GM18520 (cell line): ENCODE results near the gene TFRC.
"Not testable (repeated sequence)": the region's sequence is repeated elsewhere in the genome, so short reads cannot be mapped to it uniquely, and the experiment has no call there.

Source experiments
- ATAC-seq: cut with Tn5 transposase; IDR thresholded peaks from one replicate; pipeline ENCODE4 v1.9.1; 2021; ENCODE audit not compliant: unreplicated experiment

TFRC gene

DNA sequence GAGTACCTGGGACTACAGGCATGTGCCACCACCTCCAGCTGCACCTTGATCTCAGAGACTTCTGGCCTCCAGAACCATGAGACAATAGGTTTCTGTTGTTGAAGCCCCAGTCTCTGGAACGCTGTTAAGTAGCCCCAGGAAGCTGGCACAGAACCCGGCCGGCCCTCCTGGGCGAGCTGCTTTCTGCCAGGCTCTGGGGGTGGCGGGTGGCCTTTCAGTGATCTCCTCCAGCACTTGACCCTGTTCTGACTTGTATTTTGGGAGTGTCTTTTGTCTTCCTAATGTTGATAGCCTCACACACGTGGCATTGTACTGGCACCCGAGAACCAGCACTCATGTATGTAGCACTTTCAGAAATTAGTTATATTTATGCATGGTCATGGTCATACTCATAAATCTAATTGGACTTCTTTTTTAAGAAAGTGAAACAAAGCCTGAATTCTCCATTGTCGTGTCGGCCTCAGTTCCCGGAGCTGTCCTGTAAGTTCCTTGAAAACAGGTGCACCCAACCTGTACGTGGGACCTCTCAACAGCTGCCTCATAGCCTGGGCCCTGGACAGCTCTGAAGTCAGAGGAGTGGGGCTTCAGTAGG lies 74.0 kb downstream of the TFRC start:
- ATAC-seq = no peak

- not testable (repeated sequence) for ATAC-seq
Measured at GRCh38 chr3:196005338-196005737, 76.6 kb downstream of the TFRC start.

- ATAC-seq = not testable (repeated sequence)
Measured at GRCh38 chr3:196004359-196005052, 77.4 kb downstream of the TFRC start.

- ATAC-seq = no peak
Measured at GRCh38 chr3:196003611-196004010, 78.3 kb downstream of the TFRC start.

DNA sequence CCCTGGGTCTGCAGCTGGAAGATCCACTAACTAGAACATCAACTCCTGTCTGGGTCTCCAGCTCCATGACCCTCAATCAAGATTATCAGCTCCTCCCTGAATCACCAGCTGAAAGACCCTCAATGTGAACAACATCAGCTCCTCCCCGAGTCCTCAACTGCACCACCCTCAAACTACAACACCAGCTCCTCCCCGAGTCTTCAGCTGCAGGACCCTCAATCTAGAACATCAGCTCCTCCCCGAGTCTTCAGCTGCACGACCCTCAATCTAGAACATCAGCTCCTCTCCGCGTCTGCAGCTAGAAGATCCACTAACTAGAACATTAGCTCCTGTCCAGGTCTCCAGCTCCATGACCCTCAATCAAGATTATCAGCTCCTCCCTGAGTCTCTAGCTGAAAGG lies 79.2 kb downstream of the TFRC start:
- not testable (repeated sequence) for ATAC-seq

GRCh38 chr3:196001240-196001639 lies 80.7 kb downstream of the TFRC start:
- ATAC-seq = not testable (repeated sequence)

DNA sequence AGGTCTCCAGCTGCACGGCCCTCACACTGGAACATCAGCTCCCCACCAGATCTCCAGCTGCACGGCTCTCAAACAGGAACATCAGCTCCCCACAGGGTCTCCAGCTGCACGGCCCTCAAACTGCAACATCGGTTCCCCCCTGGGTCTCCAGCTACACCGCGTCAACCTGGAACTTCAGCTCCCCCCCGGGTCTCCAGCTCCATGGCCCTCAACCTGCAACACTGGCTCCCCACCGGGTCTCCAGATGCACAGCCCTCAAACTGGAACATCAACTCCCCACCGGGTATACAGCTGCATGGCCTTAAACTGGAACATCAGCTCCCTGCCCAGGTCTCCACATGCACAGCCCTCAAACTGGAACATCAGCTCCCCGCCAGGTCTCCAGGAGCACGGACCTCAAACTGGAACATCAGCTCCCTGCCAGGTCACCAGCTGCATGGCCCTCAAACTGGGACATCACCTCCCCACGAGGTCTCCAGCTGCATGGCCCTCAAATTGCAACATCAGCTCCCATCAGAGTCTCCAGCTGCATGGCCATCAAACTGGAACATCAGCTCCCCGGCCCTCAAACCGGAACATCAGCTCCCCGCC lies 81.4 kb downstream of the TFRC start:
- ATAC-seq = not testable (repeated sequence)

DNA sequence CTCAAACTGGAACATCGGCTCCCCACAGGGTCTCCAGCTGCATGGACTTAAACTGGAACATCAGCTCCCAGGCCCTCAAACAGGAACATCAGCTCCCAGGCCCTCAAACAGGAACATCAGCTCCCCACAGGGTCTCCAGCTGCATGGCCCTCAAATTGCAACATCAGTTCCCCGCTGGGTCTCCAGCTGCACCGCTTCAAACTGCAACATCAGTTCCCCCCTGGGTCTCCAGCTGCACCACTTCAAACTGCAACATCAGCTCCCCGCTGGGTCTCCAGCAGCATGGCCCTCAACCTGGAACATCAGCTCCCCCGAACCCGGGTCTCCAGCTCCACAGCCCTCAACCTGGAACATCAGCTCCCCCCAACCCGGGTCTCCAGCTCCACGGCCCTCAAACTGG lies 82.0 kb downstream of the TFRC start:
- ATAC-seq = no peak
